ENCODE results near the gene TRIM7. TPM values are rescaled to one million over a fixed set of nuclear protein-coding genes. Genes with fewer than 3 reads are reported as not detected.

The TRIM7 gene
- total and polyA plus RNA-seq, 9 of the 15 experiments (the other 6 are each of a cell fraction or from before 2014, with no cell fraction given) = 2.6 to 14.9 (median 8.9) TPM

GRCh38 chr5:181223729-181224389 lies 18.9 kb upstream of the TRIM7 start (continued):
- TF ChIP-seq ETV6 (IDR thresholded peaks at IDR 0.05; ENCODE audit: borderline replicate concordance in 1 of 2, low read depth in 2 of 2, low read length in 1 of 2) = no peak; a peak in 1 of 4 replicates
- TF ChIP-seq ETV6 (CRISPR knock-in tag; IDR thresholded peaks at IDR 0.05; ENCODE audit: borderline replicate concordance) = 0 out of 2 replicates have a peak, but pooled peaks have one; percentile 2
- TF ChIP-seq, protein P1, sequence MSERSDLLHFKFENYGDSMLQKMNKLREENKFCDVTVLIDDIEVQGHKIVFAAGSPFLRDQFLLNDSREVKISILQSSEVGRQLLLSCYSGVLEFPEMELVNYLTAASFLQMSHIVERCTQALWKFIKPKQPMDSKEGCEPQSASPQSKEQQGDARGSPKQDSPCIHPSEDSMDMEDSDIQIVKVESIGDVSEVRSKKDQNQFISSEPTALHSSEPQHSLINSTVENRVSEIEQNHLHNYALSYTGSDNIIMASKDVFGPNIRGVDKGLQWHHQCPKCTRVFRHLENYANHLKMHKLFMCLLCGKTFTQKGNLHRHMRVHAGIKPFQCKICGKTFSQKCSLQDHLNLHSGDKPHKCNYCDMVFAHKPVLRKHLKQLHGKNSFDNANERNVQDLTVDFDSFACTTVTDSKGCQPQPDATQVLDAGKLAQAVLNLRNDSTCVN (CRISPR knock-in tag; IDR thresholded peaks at IDR 0.05) = peak; percentile 78; the same call in 1 of the 2 replicates
- no peak for TF ChIP-seq RBM25 (IDR thresholded peaks at IDR 0.05; ENCODE audit: low read depth, low read length, severe bottlenecking)
- TF ChIP-seq HEY1 (CRISPR knock-in tag; IDR thresholded peaks at IDR 0.05; ENCODE audit: borderline replicate concordance) = no peak
- TF ChIP-seq RBFOX2 (IDR thresholded peaks at IDR 0.05; ENCODE audit: low read depth, low read length) = peak; percentile 72
- no peak for TF ChIP-seq CEBPZ (IDR thresholded peaks at IDR 0.05; ENCODE audit: borderline replicate concordance, low read depth, low read length)
- TF ChIP-seq, protein P2, sequence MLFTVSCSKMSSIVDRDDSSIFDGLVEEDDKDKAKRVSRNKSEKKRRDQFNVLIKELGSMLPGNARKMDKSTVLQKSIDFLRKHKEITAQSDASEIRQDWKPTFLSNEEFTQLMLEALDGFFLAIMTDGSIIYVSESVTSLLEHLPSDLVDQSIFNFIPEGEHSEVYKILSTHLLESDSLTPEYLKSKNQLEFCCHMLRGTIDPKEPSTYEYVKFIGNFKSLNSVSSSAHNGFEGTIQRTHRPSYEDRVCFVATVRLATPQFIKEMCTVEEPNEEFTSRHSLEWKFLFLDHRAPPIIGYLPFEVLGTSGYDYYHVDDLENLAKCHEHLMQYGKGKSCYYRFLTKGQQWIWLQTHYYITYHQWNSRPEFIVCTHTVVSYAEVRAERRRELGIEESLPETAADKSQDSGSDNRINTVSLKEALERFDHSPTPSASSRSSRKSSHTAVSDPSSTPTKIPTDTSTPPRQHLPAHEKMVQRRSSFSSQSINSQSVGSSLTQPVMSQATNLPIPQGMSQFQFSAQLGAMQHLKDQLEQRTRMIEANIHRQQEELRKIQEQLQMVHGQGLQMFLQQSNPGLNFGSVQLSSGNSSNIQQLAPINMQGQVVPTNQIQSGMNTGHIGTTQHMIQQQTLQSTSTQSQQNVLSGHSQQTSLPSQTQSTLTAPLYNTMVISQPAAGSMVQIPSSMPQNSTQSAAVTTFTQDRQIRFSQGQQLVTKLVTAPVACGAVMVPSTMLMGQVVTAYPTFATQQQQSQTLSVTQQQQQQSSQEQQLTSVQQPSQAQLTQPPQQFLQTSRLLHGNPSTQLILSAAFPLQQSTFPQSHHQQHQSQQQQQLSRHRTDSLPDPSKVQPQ (CRISPR knock-in tag; IDR thresholded peaks at IDR 0.05; ENCODE audit: borderline replicate concordance) = no peak
- TF ChIP-seq FOXJ3 (CRISPR knock-in tag; IDR thresholded peaks at IDR 0.05) = no peak
- no peak for TF ChIP-seq C11orf30 (IDR thresholded peaks at IDR 0.05; ENCODE audit: low read depth)
- TF ChIP-seq HNRNPLL (IDR thresholded peaks at IDR 0.05; ENCODE audit: low read depth, low read length, poor library complexity, severe bottlenecking) = peak; percentile 26
- TF ChIP-seq, protein P3, sequence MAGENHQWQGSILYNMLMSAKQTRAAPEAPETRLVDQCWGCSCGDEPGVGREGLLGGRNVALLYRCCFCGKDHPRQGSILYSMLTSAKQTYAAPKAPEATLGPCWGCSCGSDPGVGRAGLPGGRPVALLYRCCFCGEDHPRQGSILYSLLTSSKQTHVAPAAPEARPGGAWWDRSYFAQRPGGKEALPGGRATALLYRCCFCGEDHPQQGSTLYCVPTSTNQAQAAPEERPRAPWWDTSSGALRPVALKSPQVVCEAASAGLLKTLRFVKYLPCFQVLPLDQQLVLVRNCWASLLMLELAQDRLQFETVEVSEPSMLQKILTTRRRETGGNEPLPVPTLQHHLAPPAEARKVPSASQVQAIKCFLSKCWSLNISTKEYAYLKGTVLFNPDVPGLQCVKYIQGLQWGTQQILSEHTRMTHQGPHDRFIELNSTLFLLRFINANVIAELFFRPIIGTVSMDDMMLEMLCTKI (IDR thresholded peaks at IDR 0.05; ENCODE audit: partially characterized antibody) = no peak
- TF ChIP-seq ZSCAN32 (CRISPR knock-in tag; IDR thresholded peaks at IDR 0.05) = no peak
- TF ChIP-seq CHCHD3 (CRISPR knock-in tag; IDR thresholded peaks at IDR 0.05) = no peak
- TF ChIP-seq HNRNPK (IDR thresholded peaks at IDR 0.05; ENCODE audit: low read depth, low read length, poor library complexity, severe bottlenecking) = no peak
- no peak for TF ChIP-seq E2F3 (CRISPR knock-in tag; IDR thresholded peaks at IDR 0.05)
- TF ChIP-seq DIDO1 (tag; IDR thresholded peaks at IDR 0.05; ENCODE audit: low read depth) = no peak
- TF ChIP-seq ZNF24 (IDR thresholded peaks at IDR 0.05) = no peak
- TF ChIP-seq ETS2 (tag; IDR thresholded peaks at IDR 0.05; ENCODE audit: borderline replicate concordance, poor library complexity, severe bottlenecking) = no peak
